Measurements from ENCODE around the gene NPIPA2.
"Not testable (repeated sequence)": the region's sequence is repeated elsewhere in the genome, so short reads cannot be mapped to it uniquely, and the experiment has no call there.

Gene NPIPA2

GRCh38 chr16:14742273-14743128 lies at the start of gene NPIPA2:
Gene NPIPA2 (plus strand): TSS chr16:14742533. CDS start chr16:14748066, 5,533 bp downstream.
- not testable (repeated sequence) for DNase-seq (ENCODE audit: low read depth in 2 of 2)

GRCh38 chr16:14694129-14694528 lies 48.2 kb upstream of the NPIPA2 start, which contains the start of gene PLA2G10:
Gene PLA2G10 (minus strand): TSS chr16:14694308. CDS start chr16:14694229, 79 bp downstream.
- DNase-seq (ENCODE audit: low read depth in 2 of 2), result not testable (repeated sequence)

DNA sequence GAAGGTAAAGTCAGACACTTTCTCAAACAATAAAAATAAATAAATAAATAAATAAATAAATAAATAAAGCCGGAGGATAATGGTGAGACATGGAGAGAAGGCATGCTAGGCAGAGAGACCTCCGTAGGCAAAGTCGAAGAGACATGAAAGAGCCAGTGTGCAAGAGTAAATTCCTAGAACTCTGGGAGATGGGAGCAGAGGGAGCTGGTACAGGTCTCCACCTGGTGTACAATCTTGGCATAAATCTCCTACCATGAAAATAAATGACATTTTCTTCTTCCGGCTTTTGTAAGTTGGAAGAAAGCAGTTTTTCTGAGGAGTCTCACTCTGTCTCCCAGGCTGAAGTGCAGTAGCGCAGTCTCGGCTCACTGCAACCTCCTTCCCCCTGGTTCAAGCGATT lies 40.5 kb upstream of the NPIPA2 start:
- DNase-seq (ENCODE audit: low read depth in 2 of 2), result not testable (repeated sequence)

- DNase-seq (ENCODE audit: low read depth in 2 of 2), result not testable (repeated sequence)
Measured at GRCh38 chr16:14702672-14703071, 39.7 kb upstream of the NPIPA2 start.

DNA sequence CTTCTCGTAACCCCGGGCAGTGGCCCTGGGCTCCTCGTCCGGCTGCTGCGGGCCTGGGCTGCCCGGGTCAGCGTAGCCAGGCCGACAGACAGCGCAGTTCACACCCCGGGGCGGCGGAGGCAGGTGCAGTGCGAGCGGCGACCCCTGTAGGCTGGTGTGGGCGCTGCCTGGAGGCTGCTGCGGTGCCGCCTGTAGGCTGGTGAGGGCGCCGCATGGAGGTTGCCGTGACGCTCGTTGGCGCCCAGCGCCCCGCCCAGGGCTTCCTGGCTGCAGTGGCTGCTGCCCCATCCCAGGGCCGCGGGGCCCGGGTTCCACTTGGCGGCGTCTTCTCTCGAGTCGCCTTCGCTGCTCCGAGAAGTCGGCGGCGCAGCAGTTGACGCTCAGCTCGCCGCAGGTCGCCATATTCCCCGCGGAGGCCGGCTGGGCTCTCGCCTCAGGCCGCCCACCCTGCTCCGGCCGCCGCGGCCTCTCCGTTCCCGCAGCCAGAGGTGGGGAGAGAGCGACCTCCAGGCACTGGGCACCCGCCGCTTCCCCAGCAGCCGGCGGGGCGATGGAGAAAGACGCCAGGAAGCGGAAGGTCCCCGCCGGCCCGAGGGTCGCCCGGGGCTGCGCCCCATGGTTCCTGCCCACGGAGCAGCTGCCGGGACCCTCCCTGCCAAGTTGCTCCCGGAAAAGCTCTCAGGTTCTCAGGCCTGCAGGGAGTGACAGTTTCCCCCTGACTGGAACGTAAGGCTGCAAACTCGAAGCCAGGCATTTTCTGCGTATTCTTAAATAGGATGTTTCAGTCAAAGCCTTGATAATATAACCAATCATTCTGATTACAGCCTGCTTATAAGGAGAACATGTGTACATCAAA lies 38.9 kb upstream of the NPIPA2 start, which contains the start of gene NPIPA3:
TSS of gene NPIPA3 (plus strand) at position 256 of the 856 bp plus-strand sequence. CDS start 5,533 bp downstream, outside the sequence.
- DNase-seq (ENCODE audit: low read depth in 2 of 2), result not testable (repeated sequence)

GRCh38 chr16:14733233-14733632 lies 9.1 kb upstream of the NPIPA2 start:
- not testable (repeated sequence) for DNase-seq (ENCODE audit: low read depth in 2 of 2)

DNA sequence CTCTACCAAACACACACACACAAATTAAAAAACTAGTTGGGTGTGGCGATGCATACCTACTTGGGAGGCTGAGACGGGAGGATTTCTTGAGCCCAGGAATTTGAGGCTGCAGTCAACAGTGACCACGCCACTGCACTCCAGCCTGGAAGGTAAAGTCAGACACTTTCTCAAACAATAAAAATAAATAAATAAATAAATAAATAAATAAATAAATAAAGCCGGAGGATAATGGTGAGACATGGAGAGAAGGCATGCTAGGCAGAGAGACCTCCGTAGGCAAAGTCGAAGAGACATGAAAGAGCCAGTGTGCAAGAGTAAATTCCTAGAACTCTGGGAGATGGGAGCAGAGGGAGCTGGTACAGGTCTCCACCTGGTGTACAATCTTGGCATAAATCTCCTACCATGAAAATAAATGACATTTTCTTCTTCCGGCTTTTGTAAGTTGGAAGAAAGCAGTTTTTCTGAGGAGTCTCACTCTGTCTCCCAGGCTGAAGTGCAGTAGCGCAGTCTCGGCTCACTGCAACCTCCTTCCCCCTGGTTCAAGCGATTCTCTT lies 1.4 kb upstream of the NPIPA2 start:
- not testable (repeated sequence) for DNase-seq (ENCODE audit: low read depth in 2 of 2)

DNA sequence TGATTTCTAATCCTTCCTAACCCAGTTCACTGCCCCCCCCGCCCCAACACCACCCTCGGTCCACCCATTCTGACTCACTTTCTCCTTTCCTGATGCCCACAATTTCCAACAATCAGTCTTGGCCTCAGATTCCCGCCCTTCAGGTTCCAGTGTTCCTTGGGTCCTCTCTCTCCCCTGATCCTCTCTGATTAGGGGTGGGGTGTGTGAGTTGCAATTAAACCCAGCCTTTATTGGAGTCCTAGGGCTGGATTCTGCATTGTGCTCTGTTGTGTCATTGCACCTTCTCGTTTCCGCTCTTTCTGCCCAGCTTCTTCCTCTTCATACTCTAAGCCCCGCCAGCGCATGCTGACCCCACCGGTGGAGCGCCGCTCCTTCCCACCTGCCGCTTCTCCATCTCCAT lies 539 bp upstream of the NPIPA2 start:
- not testable (repeated sequence) for DNase-seq (ENCODE audit: low read depth in 2 of 2)

- not testable (repeated sequence) for DNase-seq (ENCODE audit: low read depth in 2 of 2)
Measured at GRCh38 chr16:14773654-14774053, 31.3 kb downstream of the NPIPA2 start.

DNA sequence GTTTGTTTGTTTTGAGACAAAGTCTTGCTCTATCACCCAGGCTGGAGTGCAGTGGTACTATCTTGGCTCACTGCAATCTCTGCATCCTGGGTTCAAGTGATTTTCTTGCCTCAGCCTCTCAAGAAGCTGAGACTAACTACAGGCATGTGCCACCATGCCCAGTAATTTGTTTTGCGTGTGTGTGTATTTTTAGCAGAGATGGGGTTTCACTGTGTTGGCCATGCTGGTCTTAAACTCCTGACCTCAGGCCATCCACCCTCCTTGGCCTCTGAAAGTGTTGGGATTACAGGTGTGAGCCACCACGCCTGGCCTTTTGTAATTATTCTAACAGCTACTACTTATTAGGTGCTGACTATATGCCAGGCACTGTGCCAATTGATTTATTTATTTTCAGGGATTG lies 33.3 kb downstream of the NPIPA2 start:
- not testable (repeated sequence) for DNase-seq (ENCODE audit: low read depth in 2 of 2)

DNA sequence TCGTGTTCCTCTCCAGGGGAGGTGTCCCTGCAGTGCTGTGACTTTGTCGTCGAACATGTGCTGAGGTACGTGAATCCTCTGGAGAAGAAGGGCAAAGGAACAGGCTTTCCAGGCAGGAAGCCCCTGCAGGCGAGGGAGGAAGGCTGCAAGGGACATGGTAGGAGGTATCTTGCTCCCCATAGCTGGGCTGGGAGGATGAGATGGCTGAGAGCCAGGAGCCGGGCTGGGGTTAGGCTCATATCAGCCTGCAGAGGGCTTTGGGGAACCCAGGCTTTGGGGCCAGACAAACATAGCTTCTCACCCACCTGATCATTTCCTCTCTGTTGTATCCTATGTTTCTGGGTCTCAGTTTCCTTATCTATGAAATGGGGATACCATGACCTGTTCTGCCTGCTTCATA lies 34.4 kb downstream of the NPIPA2 start:
- DNase-seq (ENCODE audit: low read depth in 2 of 2), result not testable (repeated sequence)

- not testable (repeated sequence) for DNase-seq (ENCODE audit: low read depth in 2 of 2)
Measured at GRCh38 chr16:14779368-14779877, 37.1 kb downstream of the NPIPA2 start.

- DNase-seq (ENCODE audit: low read depth in 2 of 2), result not testable (repeated sequence)
Measured at GRCh38 chr16:14786180-14786579, 43.8 kb downstream of the NPIPA2 start.

DNA sequence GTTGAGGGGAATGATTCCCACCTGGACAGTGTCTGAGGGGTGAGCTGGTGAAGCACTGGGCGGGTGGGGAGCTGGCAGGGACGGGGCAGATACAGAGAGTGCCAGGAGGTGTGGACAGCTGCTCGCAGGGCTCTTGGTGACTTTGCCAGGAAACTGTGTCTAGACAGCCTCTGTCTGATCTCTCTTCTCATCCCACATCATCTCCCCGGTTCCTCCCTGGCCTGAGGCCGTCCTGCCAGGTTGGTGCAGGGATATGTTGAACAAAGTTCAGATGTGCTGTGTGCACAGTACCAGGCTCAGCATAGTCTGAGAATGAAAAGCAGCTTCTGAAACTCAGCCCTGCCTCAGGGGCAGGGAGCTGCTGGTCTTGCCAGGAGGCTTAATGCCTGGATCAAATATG lies 47.2 kb downstream of the NPIPA2 start:
- not testable (repeated sequence) for DNase-seq (ENCODE audit: low read depth in 2 of 2)

- DNase-seq (ENCODE audit: low read depth in 2 of 2), result not testable (repeated sequence)
Measured at GRCh38 chr16:14790320-14790956, 48.1 kb downstream of the NPIPA2 start.

GRCh38 chr16:14792914-14793313 lies 50.6 kb downstream of the NPIPA2 start:
- DNase-seq (ENCODE audit: low read depth in 2 of 2), result not testable (repeated sequence)

DNA sequence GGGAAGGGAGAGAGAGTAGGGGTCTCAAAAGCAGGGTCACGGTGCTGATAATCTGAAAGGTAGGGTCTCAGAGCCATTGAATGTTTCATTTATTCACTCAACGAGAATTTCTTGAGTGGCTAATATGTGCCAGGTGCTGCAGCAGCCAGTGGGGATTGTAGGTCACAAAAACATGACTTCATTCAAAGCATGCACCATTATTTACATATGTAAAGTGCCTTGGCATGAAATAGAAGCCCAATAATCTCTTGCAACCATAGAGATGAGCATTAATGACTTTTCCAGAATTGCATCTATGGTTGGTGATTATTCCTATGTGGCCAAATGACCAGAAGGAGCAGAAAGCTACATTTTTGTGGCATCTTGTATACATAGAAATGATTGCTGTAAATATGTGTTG lies 55.2 kb downstream of the NPIPA2 start:
- DNase-seq (ENCODE audit: low read depth in 2 of 2), result not testable (repeated sequence)

GRCh38 chr16:14803577-14803976 lies 61.2 kb downstream of the NPIPA2 start:
- not testable (repeated sequence) for DNase-seq (ENCODE audit: low read depth in 2 of 2)

GRCh38 chr16:14807184-14807678 lies 64.9 kb downstream of the NPIPA2 start:
- DNase-seq (ENCODE audit: low read depth in 2 of 2), result not testable (repeated sequence)

- not testable (repeated sequence) for DNase-seq (ENCODE audit: low read depth in 2 of 2)
Measured at GRCh38 chr16:14813890-14814289, 71.6 kb downstream of the NPIPA2 start.

All from activated CD4-positive, alpha-beta T cell treated with anti-CD3 and anti-CD28 coated beads for 24 hours (primary cell).